Common myeloid progenitor, CD34-positive (primary cell): ENCODE measurements around the gene TAS2R14.

Experiments used
- CTCF ChIA-PET: fragments of 350-600 bp; sonication (Branson Sonifier 250); formaldehyde crosslinking; loops from one replicate; lab custom pipeline; 2021; ENCODE audit warnings: antibody characterized with exemption; lab: Charles Lee
- POLR2A ChIA-PET: fragments of 350-600 bp; sonication (Branson Sonifier 250); formaldehyde crosslinking; loops from one replicate; lab custom pipeline; 2021; ENCODE audit warnings: antibody characterized with exemption; lab: Charles Lee
- DNase-seq, 3 donors: peaks; one replicate each; pipeline versions ENCODE4 v3.0.0 to v3.0.0-alpha.2; 2013
- H3K27ac ChIP-seq, 2 experiments: 1 replicate in 1 of 2; 2 replicates in 1 of 2; pipeline ENCODE4 v1.7.0; 2013; ENCODE audit warnings: inconsistent platforms in 2 of 2, low read length in 2 of 2, mild to moderate bottlenecking in 2 of 2, low read depth in 1 of 2, moderate library complexity in 1 of 2; ENCODE audit not compliant: severe bottlenecking in 2 of 2, insufficient read depth in 1 of 2, poor library complexity in 1 of 2
- H3K27me3 ChIP-seq, 5 experiments: replicated peaks in 2 of 5; 1 replicate in 3 of 5; 2 replicates in 2 of 5; pipeline versions ENCODE4 v1.6.1 to v1.7.0; 2013; ENCODE audit warnings: low read length in 4 of 5, mild to moderate bottlenecking in 2 of 5, moderate library complexity in 2 of 5, inconsistent platforms in 1 of 5; ENCODE audit not compliant: insufficient read depth in 5 of 5, control insufficient read depth in 4 of 5
- H3K36me3 ChIP-seq, 4 experiments: 1 replicate in 2 of 4; 2 replicates in 2 of 4; pipeline versions ENCODE4 v1.6.1 to v1.7.0; 2013; ENCODE audit warnings: low read length in 3 of 4, control low read depth in 1 of 4, mild to moderate bottlenecking in 1 of 4; ENCODE audit not compliant: control insufficient read depth in 4 of 4, insufficient read depth in 4 of 4
- H3K4me1 ChIP-seq, 4 experiments: 1 replicate in 3 of 4; 2 replicates in 1 of 4; pipeline versions ENCODE4 v1.6.1 to v1.7.1; 2013; ENCODE audit warnings: low read length in 3 of 4, mild to moderate bottlenecking in 3 of 4, control low read depth in 1 of 4, inconsistent platforms in 1 of 4, moderate library complexity in 1 of 4; ENCODE audit not compliant: control insufficient read depth in 4 of 4, insufficient read depth in 4 of 4; ENCODE audit errors: control extremely low read depth in 1 of 4
- H3K4me3 ChIP-seq, 7 experiments: 1 replicate in 4 of 7; 2 replicates in 3 of 7; pipeline versions ENCODE4 v1.5.1 to v1.7.0; 2013; ENCODE audit warnings: mild to moderate bottlenecking in 7 of 7, low read length in 6 of 7, moderate library complexity in 6 of 7, inconsistent platforms in 2 of 7, low read depth in 2 of 7, control low read depth in 1 of 7; ENCODE audit not compliant: insufficient read depth in 4 of 7, control insufficient read depth in 1 of 7; ENCODE audit errors: extremely low read depth in 1 of 7
- H3K9me3 ChIP-seq, 5 experiments: 1 replicate in 4 of 5; 2 replicates in 1 of 5; pipeline versions ENCODE4 v1.6.1 to v1.7.1; 2013; ENCODE audit warnings: low read length in 4 of 5, mild to moderate bottlenecking in 2 of 5, inconsistent platforms in 1 of 5, low read depth in 1 of 5, moderate library complexity in 1 of 5; ENCODE audit not compliant: control insufficient read depth in 4 of 5, insufficient read depth in 2 of 5; ENCODE audit errors: control extremely low read depth in 1 of 5
- WGBS: methylation state at CpG from one replicate; pipeline ENCODE4 v1.1.5; 2013; ENCODE audit not compliant: insufficient coverage; 5-methylcytosine and 5-hydroxymethylcytosine counted together

Gene TAS2R14

GRCh38 chr12:10965476-10965875 lies 26.4 kb upstream of the TAS2R14 start:
- H3K4me1 ChIP-seq, result peaks cover 0 to 3% (median 0%) of the 10 kb centered on the region in 4 experiments
- DNase-seq, result no peak
- H3K4me3 ChIP-seq, result no peak overlapping the region
- no peak overlapping the region for H3K27ac ChIP-seq
- WGBS, result no CpG with 5 or more reads among the region's 1 CpG
- H3K36me3 ChIP-seq, result peaks cover 0 to 2% (median 0%) of the 10 kb centered on the region in 4 experiments
- ChIA-PET POLR2A (no interaction called here), CTCF (no interaction called here)
- H3K27me3 ChIP-seq, result no peaks in the 10 kb centered on the region
- no peaks in the 10 kb centered on the region for H3K9me3 ChIP-seq

- no peak overlapping the region for H3K27ac ChIP-seq
- POLR2A ChIA-PET, result no interaction called here
These were observed 21.1 kb upstream of the TAS2R14 start for GRCh38 chr12:10960211-10960610.

GRCh38 chr12:10959804-10960203 lies 20.7 kb upstream of the TAS2R14 start:
- Histone ChIP-seq H3K4me3 (no peak overlapping the region), H3K36me3 (peaks cover 0 to 8% (median 1%) of the 10 kb centered on the region in 4 experiments), H3K9me3 (peaks cover 0 to 18% (median 2%) of the 10 kb centered on the region in 5 experiments), H3K4me1 (peaks cover 0 to 3% (median 0%) of the 10 kb centered on the region in 4 experiments), H3K27me3 (no peaks in the 10 kb centered on the region), H3K27ac (no peak overlapping the region)
- 100% methylated on average over 1 of the region's 2 CpGs for WGBS
- CTCF ChIA-PET, result interaction anchor here (1.0 kb wide), 1 partner anchor 240 kb away, joined by 3 read pairs; no protein-coding TSS in a partner anchor
- POLR2A ChIA-PET, result no interaction called here
- no peak for DNase-seq

More at GRCh38 chr12:10960211-10960610, 21.1 kb upstream of the TAS2R14 start:
- peak; percentile 56 to 87 (median 67) for DNase-seq
- H3K27me3 ChIP-seq, result no peaks in the 10 kb centered on the region
- H3K4me1 ChIP-seq, result peaks cover 0 to 3% (median 0%) of the 10 kb centered on the region in 4 experiments
- peaks cover 0 to 8% (median 1%) of the 10 kb centered on the region in 4 experiments for H3K36me3 ChIP-seq
- H3K9me3 ChIP-seq, result peaks cover 0 to 14% (median 0%) of the 10 kb centered on the region in 5 experiments
- 30% methylated on average over 3 of the region's 4 CpGs for WGBS
- H3K4me3 ChIP-seq, result no peak overlapping the region
- CTCF ChIA-PET, result interaction anchor here (1.0 to 1.1 kb wide), 2 partner anchors 38 to 239 kb away, joined by 3 read pairs; no protein-coding TSS in a partner anchor

GRCh38 chr12:10957741-10958140 lies 18.7 kb upstream of the TAS2R14 start:
- no peak overlapping the region for H3K27ac ChIP-seq
- ChIA-PET CTCF (no interaction called here), POLR2A (no interaction called here)

GRCh38 chr12:10956085-10956484 lies 17.0 kb upstream of the TAS2R14 start:
- CTCF ChIA-PET, result interaction anchor here (1.3 kb wide), 1 partner anchor 24 kb away, joined by 3 read pairs; no protein-coding TSS in a partner anchor

More at GRCh38 chr12:10957741-10958140, 18.7 kb upstream of the TAS2R14 start:
- peaks cover 0 to 8% (median 1%) of the 10 kb centered on the region in 4 experiments for H3K36me3 ChIP-seq
- H3K4me3 ChIP-seq, result no peak overlapping the region
- peaks cover 2 to 35% (median 4%) of the 10 kb centered on the region in 5 experiments for H3K9me3 ChIP-seq
- H3K27me3 ChIP-seq, result no peaks in the 10 kb centered on the region
- no peak for DNase-seq
- H3K4me1 ChIP-seq, result peaks cover 0 to 3% (median 0%) of the 10 kb centered on the region in 4 experiments

GRCh38 chr12:10952645-10953044 lies 13.6 kb upstream of the TAS2R14 start:
- POLR2A ChIA-PET, result interaction anchor here (0.6 kb wide), 1 partner anchor 122 kb away, joined by 3 read pairs; no protein-coding TSS in a partner anchor
- Histone ChIP-seq H3K4me3 (no peak overlapping the region), H3K27me3 (no peaks in the 10 kb centered on the region), H3K4me1 (no peaks in the 10 kb centered on the region), H3K36me3 (peaks cover 0 to 11% (median 3%) of the 10 kb centered on the region in 4 experiments), H3K9me3 (peaks cover 3 to 58% (median 4%) of the 10 kb centered on the region in 5 experiments), H3K27ac (no peak overlapping the region)
- no peak for DNase-seq
- CTCF ChIA-PET, result no interaction called here
- whole genome bisulfite sequencing, result 95% methylated on average over 2 of the region's 4 CpGs

More at GRCh38 chr12:10956085-10956484, 17.0 kb upstream of the TAS2R14 start:
- no peak for DNase-seq
- H3K36me3 ChIP-seq, result peaks cover 0 to 8% (median 1%) of the 10 kb centered on the region in 4 experiments
- no peak overlapping the region for H3K27ac ChIP-seq
- POLR2A ChIA-PET, result no interaction called here
- no peaks in the 10 kb centered on the region for H3K27me3 ChIP-seq
- H3K4me3 ChIP-seq, result no peak overlapping the region
- peaks cover 0 to 3% (median 0%) of the 10 kb centered on the region in 4 experiments for H3K4me1 ChIP-seq
- peaks cover 2 to 39% (median 4%) of the 10 kb centered on the region in 5 experiments for H3K9me3 ChIP-seq

GRCh38 chr12:10943167-10943566 lies 4.1 kb upstream of the TAS2R14 start:
- ChIA-PET POLR2A (no interaction called here), CTCF (interaction anchor here (1.3 kb wide), 1 partner anchor 11 kb away, joined by 3 read pairs; no protein-coding TSS in a partner anchor)
- no peak for DNase-seq
- Histone ChIP-seq H3K27ac (no peak overlapping the region), H3K36me3 (peaks cover 0 to 2% (median 0%) of the 10 kb centered on the region in 4 experiments), H3K4me1 (peaks cover 0 to 6% (median 0%) of the 10 kb centered on the region in 4 experiments), H3K27me3 (no peaks in the 10 kb centered on the region), H3K9me3 (peaks cover 0 to 25% (median 6%) of the 10 kb centered on the region in 5 experiments), H3K4me3 (no peak overlapping the region)
- WGBS, result 100% methylated on average over 2 of the region's 2 CpGs
